ENCODE results near the gene TPK1.

The TPK1 gene

DNA sequence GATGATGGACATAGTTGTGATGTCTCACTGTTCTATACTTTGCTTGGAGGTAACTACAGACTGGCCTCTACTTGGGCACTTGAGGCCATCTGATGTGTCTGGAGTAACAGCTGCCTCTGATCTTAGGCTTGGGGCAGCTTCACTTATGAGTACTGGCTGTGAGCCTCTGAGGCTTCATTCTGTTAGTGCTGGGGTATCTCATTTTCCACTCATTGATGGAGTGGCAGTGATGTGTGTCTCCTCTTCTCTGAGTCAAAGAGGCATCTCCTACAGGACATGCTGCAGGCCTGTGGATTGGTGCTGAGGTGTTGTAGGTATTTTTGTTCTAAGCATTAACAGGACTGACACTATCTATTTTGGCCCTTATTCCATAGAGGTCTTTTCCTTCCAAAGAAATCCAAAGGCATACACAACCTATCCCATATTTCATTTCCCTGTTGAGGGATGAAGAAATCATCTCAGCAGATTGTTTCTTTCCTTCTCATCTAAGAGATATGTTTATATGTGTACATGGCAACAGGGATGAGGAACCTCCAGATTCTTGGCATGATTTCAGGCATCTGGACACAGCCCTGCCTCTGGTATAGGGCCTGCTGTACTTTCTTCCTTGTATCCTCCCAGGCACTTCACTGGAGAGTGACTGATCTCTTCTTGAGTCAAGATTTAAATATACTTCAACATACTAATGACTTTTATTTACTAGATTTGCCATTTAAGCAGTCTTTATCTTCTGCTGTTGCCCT, 366.7 kb downstream of the TPK1 start:
- DNase-seq, result no peak

DNA sequence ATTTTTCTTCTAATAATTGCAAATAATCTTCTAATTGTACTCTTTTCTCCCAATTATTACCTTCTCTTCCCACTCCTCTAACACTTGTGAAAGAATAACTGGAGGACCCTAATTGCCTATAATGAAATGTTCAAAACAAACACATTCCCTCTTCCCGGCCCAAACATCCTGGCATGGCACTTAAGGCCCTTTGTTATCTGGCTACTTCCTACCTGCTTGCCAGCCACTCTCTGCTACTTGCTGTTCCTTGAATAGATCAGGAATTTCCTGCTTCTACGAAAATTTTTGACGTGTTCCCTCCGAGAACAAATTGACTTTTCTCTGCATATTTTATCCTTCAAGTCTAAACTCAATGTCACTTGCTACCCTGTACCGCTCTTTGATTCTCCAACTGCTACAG, 376.2 kb downstream of the TPK1 start:
- H3K27me3 ChIP-seq (replicated peaks; ENCODE audit: control insufficient read depth, insufficient read depth, low read length, poor library complexity, severe bottlenecking), result no peaks in the 10 kb centered on the region
- no peak for DNase-seq
- H3K27ac ChIP-seq (ENCODE audit: insufficient read depth, low read length, poor library complexity, severe bottlenecking), result no peak overlapping the region
- H3K36me3 ChIP-seq (ENCODE audit: control insufficient read depth, insufficient read depth, low read length), result no peaks in the 10 kb centered on the region
- H3K9me3 ChIP-seq (ENCODE audit: control insufficient read depth, low read length), result no peaks in the 10 kb centered on the region
- no peak overlapping the region for H3K4me3 ChIP-seq (ENCODE audit: insufficient read depth, low read depth, low read length, poor library complexity, severe bottlenecking)
- no peaks in the 10 kb centered on the region for H3K4me1 ChIP-seq (ENCODE audit: control insufficient read depth, insufficient read depth, low read length, poor library complexity, severe bottlenecking)

More for the DNA sequence above, 366.7 kb downstream of the TPK1 start:
- H3K27ac ChIP-seq (ENCODE audit: insufficient read depth, low read length, poor library complexity, severe bottlenecking), result no peak overlapping the region
- no peaks in the 10 kb centered on the region for H3K27me3 ChIP-seq (replicated peaks; ENCODE audit: control insufficient read depth, insufficient read depth, low read length, poor library complexity, severe bottlenecking)
- H3K4me3 ChIP-seq (ENCODE audit: insufficient read depth, low read depth, low read length, poor library complexity, severe bottlenecking), result no peak overlapping the region
- no peaks in the 10 kb centered on the region for H3K36me3 ChIP-seq (ENCODE audit: control insufficient read depth, insufficient read depth, low read length)
- no peaks in the 10 kb centered on the region for H3K9me3 ChIP-seq (ENCODE audit: control insufficient read depth, low read length)
- H3K4me1 ChIP-seq (ENCODE audit: control insufficient read depth, insufficient read depth, low read length, poor library complexity, severe bottlenecking), result no peaks in the 10 kb centered on the region

DNA sequence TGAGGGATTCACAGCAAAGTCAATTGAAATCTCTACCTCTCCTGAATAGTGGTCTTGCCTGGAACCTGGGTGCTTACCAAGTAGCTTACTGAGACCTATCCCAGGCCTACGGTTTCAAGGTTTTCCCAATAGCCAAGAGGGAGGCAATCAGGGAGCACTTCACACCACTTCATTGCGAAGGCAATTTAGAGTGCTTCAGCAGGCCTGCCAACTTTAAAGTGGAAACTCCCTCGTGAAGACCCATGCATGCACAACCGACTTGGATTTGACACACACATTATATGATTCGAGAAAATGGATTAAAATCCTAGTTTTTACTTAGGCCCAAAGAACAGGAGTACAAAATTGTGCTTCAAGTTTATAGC, 380.8 kb downstream of the TPK1 start:
- Histone ChIP-seq H3K27ac (ENCODE audit: insufficient read depth, low read length, poor library complexity, severe bottlenecking) (no peak overlapping the region), H3K9me3 (ENCODE audit: control insufficient read depth, low read length) (no peaks in the 10 kb centered on the region), H3K4me1 (ENCODE audit: control insufficient read depth, insufficient read depth, low read length, poor library complexity, severe bottlenecking) (no peaks in the 10 kb centered on the region), H3K27me3 (replicated peaks; ENCODE audit: control insufficient read depth, insufficient read depth, low read length, poor library complexity, severe bottlenecking) (no peaks in the 10 kb centered on the region), H3K4me3 (ENCODE audit: insufficient read depth, low read depth, low read length, poor library complexity, severe bottlenecking) (no peak overlapping the region), H3K36me3 (ENCODE audit: control insufficient read depth, insufficient read depth, low read length) (peaks cover 4% of the 10 kb centered on the region)
- DNase-seq, result no peak

DNA sequence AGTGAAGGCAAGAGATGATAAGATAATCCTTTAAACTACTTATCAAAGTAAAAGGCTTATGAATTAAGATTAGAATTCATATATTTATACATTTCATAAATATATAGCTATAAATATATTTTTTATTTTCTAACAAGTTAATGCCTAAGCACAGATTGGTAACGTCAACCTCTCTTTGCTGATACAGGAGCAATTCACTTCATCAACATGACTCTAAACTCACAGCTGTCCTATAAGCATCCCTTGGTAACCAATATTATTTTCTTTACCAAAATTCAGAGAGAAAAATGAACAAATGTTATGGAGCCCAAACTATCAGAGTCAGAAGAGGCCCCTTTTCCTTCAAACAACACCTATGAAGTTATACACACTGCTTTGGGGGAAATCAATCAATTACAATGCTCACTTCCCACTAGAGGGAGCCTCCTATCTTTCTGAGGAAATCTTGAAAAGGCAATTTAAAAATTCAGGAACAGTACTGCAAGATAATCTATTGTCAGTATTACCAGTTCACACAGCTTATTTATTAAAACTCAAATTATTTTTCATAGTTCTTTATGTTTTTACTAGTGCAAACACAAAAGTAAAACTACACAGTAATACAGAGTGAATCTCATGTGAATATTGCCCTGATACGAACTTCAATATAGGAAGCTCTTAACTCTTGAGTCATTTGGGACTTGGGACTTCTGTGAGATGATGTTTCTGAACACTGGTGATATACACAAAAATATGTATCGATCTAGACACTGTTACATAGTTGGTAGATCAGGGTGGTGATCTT, 381.4 kb downstream of the TPK1 start:
- peaks cover 4% of the 10 kb centered on the region for H3K36me3 ChIP-seq (ENCODE audit: control insufficient read depth, insufficient read depth, low read length)
- H3K4me3 ChIP-seq (ENCODE audit: insufficient read depth, low read depth, low read length, poor library complexity, severe bottlenecking), result no peak overlapping the region
- DNase-seq, result no peak
- no peaks in the 10 kb centered on the region for H3K4me1 ChIP-seq (ENCODE audit: control insufficient read depth, insufficient read depth, low read length, poor library complexity, severe bottlenecking)
- H3K27me3 ChIP-seq (replicated peaks; ENCODE audit: control insufficient read depth, insufficient read depth, low read length, poor library complexity, severe bottlenecking), result no peaks in the 10 kb centered on the region
- H3K27ac ChIP-seq (ENCODE audit: insufficient read depth, low read length, poor library complexity, severe bottlenecking), result no peak overlapping the region
- H3K9me3 ChIP-seq (ENCODE audit: control insufficient read depth, low read length), result no peaks in the 10 kb centered on the region

DNA sequence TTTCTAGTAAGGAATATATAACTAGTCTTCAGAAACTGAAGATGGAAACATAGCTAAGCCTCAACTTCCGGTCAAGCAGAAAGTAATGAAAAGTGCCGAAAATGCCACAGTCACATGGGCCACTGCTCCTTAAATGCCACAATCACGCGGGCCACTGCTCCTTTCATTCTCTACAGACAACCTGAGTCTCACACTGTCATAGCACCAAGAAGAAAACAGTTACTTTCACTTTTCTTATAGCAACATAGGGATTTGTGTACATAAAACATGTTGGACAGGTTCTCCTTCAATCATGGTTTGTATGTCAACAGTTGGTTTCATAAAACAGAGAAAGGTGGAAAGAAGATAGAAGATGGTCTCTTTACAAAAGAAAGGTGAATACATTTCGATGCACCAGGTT, 383.8 kb downstream of the TPK1 start:
- Histone ChIP-seq H3K27me3 (replicated peaks; ENCODE audit: control insufficient read depth, insufficient read depth, low read length, poor library complexity, severe bottlenecking) (no peaks in the 10 kb centered on the region), H3K9me3 (ENCODE audit: control insufficient read depth, low read length) (no peaks in the 10 kb centered on the region), H3K4me3 (ENCODE audit: insufficient read depth, low read depth, low read length, poor library complexity, severe bottlenecking) (no peak overlapping the region), H3K4me1 (ENCODE audit: control insufficient read depth, insufficient read depth, low read length, poor library complexity, severe bottlenecking) (no peaks in the 10 kb centered on the region), H3K36me3 (ENCODE audit: control insufficient read depth, insufficient read depth, low read length) (peaks cover 4% of the 10 kb centered on the region), H3K27ac (ENCODE audit: insufficient read depth, low read length, poor library complexity, severe bottlenecking) (no peak overlapping the region)
- no peak for DNase-seq

DNA sequence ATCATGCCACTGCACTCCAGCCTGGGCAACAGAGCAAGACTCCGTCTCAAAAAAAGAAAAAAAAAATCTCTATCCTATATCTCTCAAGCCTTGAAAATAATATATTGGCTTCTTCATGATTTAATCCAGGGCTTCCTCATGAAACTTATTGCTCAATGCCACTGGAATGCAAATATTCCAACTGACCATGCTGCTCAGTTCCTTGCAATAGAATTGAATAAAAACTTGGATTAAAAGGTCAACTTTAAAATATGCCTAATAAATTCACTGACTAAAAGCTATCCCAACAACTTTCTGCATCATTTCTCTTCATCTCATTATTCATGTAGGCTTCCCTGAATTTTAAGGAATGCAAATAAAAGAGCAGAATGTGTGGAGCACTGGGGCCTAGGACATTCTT, 390.3 kb downstream of the TPK1 start:
- Histone ChIP-seq H3K27me3 (replicated peaks; ENCODE audit: control insufficient read depth, insufficient read depth, low read length, poor library complexity, severe bottlenecking) (no peaks in the 10 kb centered on the region), H3K4me3 (ENCODE audit: insufficient read depth, low read depth, low read length, poor library complexity, severe bottlenecking) (no peak overlapping the region)
- DNase-seq, result no peak

DNA sequence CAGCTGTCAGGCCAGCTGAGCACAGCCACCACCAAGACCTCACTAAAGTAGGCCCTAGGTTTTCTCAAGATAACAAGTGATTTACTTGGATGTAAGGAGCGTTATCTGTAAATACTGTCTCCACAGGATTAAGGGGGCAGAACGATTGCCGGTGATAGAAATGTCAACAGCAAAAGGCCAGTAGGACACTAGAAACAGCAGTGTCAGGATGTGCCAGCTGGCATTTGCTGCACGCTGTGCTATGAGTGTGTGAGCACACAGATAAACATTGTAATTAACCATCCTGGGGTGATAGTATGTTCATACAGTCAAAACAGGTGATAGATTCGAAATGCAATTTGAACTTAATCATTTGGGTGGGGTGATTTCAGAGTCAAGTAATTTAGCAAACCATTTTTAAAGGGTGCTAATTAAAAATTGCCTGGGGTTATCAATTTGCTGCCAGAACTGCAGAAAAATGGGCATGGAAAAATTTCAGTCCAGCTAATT, 396.1 kb downstream of the TPK1 start:
- Histone ChIP-seq H3K27me3 (replicated peaks; ENCODE audit: control insufficient read depth, insufficient read depth, low read length, poor library complexity, severe bottlenecking) (no peaks in the 10 kb centered on the region), H3K36me3 (ENCODE audit: control insufficient read depth, insufficient read depth, low read length) (no peaks in the 10 kb centered on the region), H3K4me1 (ENCODE audit: control insufficient read depth, insufficient read depth, low read length, poor library complexity, severe bottlenecking) (no peaks in the 10 kb centered on the region), H3K4me3 (ENCODE audit: insufficient read depth, low read depth, low read length, poor library complexity, severe bottlenecking) (no peak overlapping the region), H3K27ac (ENCODE audit: insufficient read depth, low read length, poor library complexity, severe bottlenecking) (no peak overlapping the region), H3K9me3 (ENCODE audit: control insufficient read depth, low read length) (no peaks in the 10 kb centered on the region)
- no peak for DNase-seq

More for the DNA sequence above, 390.3 kb downstream of the TPK1 start:
- Histone ChIP-seq H3K4me1 (ENCODE audit: control insufficient read depth, insufficient read depth, low read length, poor library complexity, severe bottlenecking) (no peaks in the 10 kb centered on the region), H3K9me3 (ENCODE audit: control insufficient read depth, low read length) (no peaks in the 10 kb centered on the region), H3K27ac (ENCODE audit: insufficient read depth, low read length, poor library complexity, severe bottlenecking) (no peak overlapping the region), H3K36me3 (ENCODE audit: control insufficient read depth, insufficient read depth, low read length) (no peaks in the 10 kb centered on the region)

DNA sequence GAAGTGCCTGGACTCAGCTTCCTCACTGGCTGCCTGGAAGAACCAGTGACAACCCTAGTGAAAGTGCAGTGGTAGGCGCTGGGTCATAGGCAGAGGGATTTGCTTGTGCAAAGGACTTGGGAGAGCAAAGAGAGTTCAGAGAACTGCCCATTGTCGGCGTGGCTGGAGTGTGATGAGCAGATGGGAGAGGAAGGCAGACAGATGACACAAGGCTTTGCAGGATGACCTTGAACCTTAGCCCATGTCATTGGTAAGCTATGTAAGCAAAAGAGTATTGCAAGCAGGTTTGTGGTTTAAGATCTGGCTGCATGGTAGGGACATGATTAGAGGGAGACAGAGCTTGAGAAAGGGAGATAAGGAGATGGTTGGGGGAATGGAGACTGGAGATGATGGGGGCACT, 397.1 kb downstream of the TPK1 start:
- Histone ChIP-seq H3K27ac (ENCODE audit: insufficient read depth, low read length, poor library complexity, severe bottlenecking) (no peak overlapping the region), H3K27me3 (replicated peaks; ENCODE audit: control insufficient read depth, insufficient read depth, low read length, poor library complexity, severe bottlenecking) (no peaks in the 10 kb centered on the region), H3K4me1 (ENCODE audit: control insufficient read depth, insufficient read depth, low read length, poor library complexity, severe bottlenecking) (no peaks in the 10 kb centered on the region), H3K36me3 (ENCODE audit: control insufficient read depth, insufficient read depth, low read length) (no peaks in the 10 kb centered on the region), H3K9me3 (ENCODE audit: control insufficient read depth, low read length) (no peaks in the 10 kb centered on the region), H3K4me3 (ENCODE audit: insufficient read depth, low read depth, low read length, poor library complexity, severe bottlenecking) (no peak overlapping the region)
- no peak for DNase-seq

DNA sequence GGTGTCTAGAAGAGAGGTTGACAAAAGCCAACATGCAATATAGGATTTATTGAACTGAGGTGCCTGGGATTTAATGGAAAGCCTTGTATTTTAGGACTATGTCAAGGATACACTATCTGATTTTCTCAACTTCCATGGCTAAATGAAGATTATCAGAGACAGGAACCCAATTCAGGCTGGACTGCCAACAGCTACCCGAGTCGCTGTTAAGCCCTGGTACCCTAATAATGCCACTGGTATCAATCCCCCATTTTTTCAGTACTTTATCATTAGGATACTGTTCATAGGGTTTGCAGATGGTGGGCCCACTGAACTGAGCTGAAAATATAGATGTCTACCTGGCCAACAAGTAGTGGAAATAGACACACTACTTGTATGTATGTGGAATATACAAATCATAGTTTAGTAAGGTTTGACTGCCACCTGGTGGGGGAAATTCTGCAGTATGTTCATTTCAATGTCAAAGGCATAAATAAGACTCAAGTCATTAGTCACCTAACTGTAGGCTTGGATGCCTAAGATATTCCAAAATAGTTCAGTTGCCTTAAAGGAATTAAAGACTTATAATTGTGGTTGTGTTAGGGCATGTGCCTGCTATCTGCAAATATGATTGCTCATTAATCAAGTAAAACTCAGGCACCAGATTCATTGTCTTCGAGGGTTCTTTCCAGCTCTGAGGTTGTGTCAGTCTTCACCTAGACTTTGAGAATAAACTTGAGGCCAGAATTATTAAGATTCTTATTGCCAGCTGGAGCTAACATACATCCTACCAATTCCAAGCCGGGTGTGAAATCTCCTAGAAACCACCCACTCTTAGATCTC, 398.3 kb downstream of the TPK1 start:
- Histone ChIP-seq H3K4me3 (ENCODE audit: insufficient read depth, low read depth, low read length, poor library complexity, severe bottlenecking) (no peak overlapping the region), H3K36me3 (ENCODE audit: control insufficient read depth, insufficient read depth, low read length) (no peaks in the 10 kb centered on the region), H3K27me3 (replicated peaks; ENCODE audit: control insufficient read depth, insufficient read depth, low read length, poor library complexity, severe bottlenecking) (no peaks in the 10 kb centered on the region), H3K4me1 (ENCODE audit: control insufficient read depth, insufficient read depth, low read length, poor library complexity, severe bottlenecking) (no peaks in the 10 kb centered on the region), H3K27ac (ENCODE audit: insufficient read depth, low read length, poor library complexity, severe bottlenecking) (no peak overlapping the region), H3K9me3 (ENCODE audit: control insufficient read depth, low read length) (no peaks in the 10 kb centered on the region)
- peak in 1 of 3 donors; percentile 28 for DNase-seq
